OCI-LY7 (cell line): Measurements from ENCODE around the gene ME1. TPM values are rescaled to one million over a fixed set of nuclear protein-coding genes. Genes with fewer than 3 reads are reported as not detected.
A peak's percentile ranks its signal among the peaks of the same experiment; 100 is the strongest.

Experiments used
- BruUV-seq: library from RNA; stranded (reverse); fragments of 400-500 nt; replicated peaks from 2 replicates; lab custom pipeline; 2021; lab: Mats Ljungman, UMichigan
- CTCF ChIA-PET: fragments of 300-600 bp; sonication (Branson Sonifier 250); formaldehyde crosslinking; loops from one replicate; lab custom pipeline; 2022; ENCODE audit warnings: antibody characterized with exemption; ENCODE audit not compliant: unreplicated experiment; lab: Charles Lee
- POLR2A ChIA-PET: fragments of 300-600 bp; sonication (Branson Sonifier 250); formaldehyde crosslinking; loops from one replicate; lab custom pipeline; 2022; ENCODE audit warnings: antibody characterized with exemption; lab: Charles Lee
- DNase-seq: peaks from one replicate; pipeline ENCODE4 v3.0.0-alpha.2; 2015; ENCODE audit warnings: low spot score
- H2AFZ ChIP-seq: fragments of 200-600 bp; sonication (generic), shearing (Covaris generic); 2 replicates; pipeline ENCODE4 v1.6.1; 2014; ENCODE audit warnings: mild to moderate bottlenecking, antibody characterized with exemption, low read length, moderate library complexity
- H3K27ac ChIP-seq: fragments of 200-600 bp; sonication (generic); 2 replicates; pipeline ENCODE4 v1.5.1; 2014; ENCODE audit warnings: mixed run types, low read depth, mild to moderate bottlenecking, moderate library complexity, low read length, inconsistent platforms; ENCODE audit not compliant: poor library complexity, severe bottlenecking
- H3K36me3 ChIP-seq: fragments of 200-600 bp; sonication (generic); 2 replicates; pipeline ENCODE4 v1.6.1; 2014; ENCODE audit warnings: mild to moderate bottlenecking, antibody characterized with exemption, low read length, moderate library complexity, mixed read lengths; ENCODE audit not compliant: insufficient read depth
- H3K4me1 ChIP-seq: fragments of 200-600 bp; sonication (generic); 2 replicates; pipeline ENCODE4 v1.5.1; 2014; ENCODE audit warnings: mild to moderate bottlenecking, low read length; ENCODE audit not compliant: insufficient read depth, poor library complexity, severe bottlenecking
- H3K4me2 ChIP-seq: fragments of 200-600 bp; sonication (generic); 2 replicates; pipeline ENCODE4 v1.6.1; 2014; ENCODE audit warnings: mild to moderate bottlenecking, low read length
- H3K4me3 ChIP-seq: fragments of 200-600 bp; sonication (generic); 2 replicates; pipeline ENCODE4 v1.5.1; 2014; ENCODE audit warnings: mild to moderate bottlenecking, low read depth, low read length; ENCODE audit not compliant: poor library complexity, severe bottlenecking
- H3K79me2 ChIP-seq: fragments of 200-600 bp; sonication (generic); 2 replicates; pipeline ENCODE4 v1.6.1; 2016; ENCODE audit warnings: low read depth, mild to moderate bottlenecking, low read length, moderate library complexity, mixed read lengths; ENCODE audit not compliant: insufficient read depth
- H3K9me2 ChIP-seq: fragments of 200-600 bp; sonication (generic); 2 replicates; pipeline ENCODE4 v1.6.1; 2016; ENCODE audit warnings: mild to moderate bottlenecking, low read length, mixed read lengths; ENCODE audit not compliant: insufficient read depth
- H3K9me3 ChIP-seq: fragments of 200-600 bp; sonication (generic); 2 replicates; pipeline ENCODE4 v1.6.1; 2014; ENCODE audit warnings: mild to moderate bottlenecking, mixed run types, low read length, mixed read lengths
- H4K20me1 ChIP-seq: fragments of 200-600 bp; sonication (generic); 2 replicates; pipeline ENCODE4 v1.6.1; 2014; ENCODE audit warnings: mild to moderate bottlenecking, antibody characterized with exemption, low read length, moderate library complexity, mixed read lengths; ENCODE audit not compliant: insufficient read depth
- CTCF ChIP-seq: fragments of 200-600 bp; sonication (generic); conservative IDR thresholded peaks from 2 replicates; pipeline ENCODE4 v1.5.1; 2014; ENCODE audit warnings: mild to moderate bottlenecking, antibody characterized with exemption, low read length, moderate library complexity, mixed read lengths
- EZH2phosphoT487 ChIP-seq: fragments of 200-600 bp; sonication (generic); IDR thresholded peaks from 2 replicates; pipeline ENCODE4 v1.6.1; 2018; ENCODE audit warnings: low read depth, borderline replicate concordance, mild to moderate bottlenecking, mixed run types, antibody characterized with exemption, low read length, moderate library complexity, mixed read lengths
- intact Hi-C: fragments of 100-400 bp; cut with micrococcal nuclease; formaldehyde crosslinking; loops from one replicate; pipeline ENCODE4 v1.10.0; 2022; ENCODE audit not compliant: unreplicated experiment
- total RNA-seq, 2 experiments: library from RNA; depleted of rRNA in 1 of 2; stranded (reverse); fragments of >200 nt in 1 of 2; shearing (Covaris generic) in 1 of 2; gene quantifications; 2 replicates each; pipeline ENCODE4 v1.2.3, GENCODE V29; 2014 to 2022

ME1 gene
- total RNA-seq, 2 experiments from 2014 or later = not detected

DNA sequence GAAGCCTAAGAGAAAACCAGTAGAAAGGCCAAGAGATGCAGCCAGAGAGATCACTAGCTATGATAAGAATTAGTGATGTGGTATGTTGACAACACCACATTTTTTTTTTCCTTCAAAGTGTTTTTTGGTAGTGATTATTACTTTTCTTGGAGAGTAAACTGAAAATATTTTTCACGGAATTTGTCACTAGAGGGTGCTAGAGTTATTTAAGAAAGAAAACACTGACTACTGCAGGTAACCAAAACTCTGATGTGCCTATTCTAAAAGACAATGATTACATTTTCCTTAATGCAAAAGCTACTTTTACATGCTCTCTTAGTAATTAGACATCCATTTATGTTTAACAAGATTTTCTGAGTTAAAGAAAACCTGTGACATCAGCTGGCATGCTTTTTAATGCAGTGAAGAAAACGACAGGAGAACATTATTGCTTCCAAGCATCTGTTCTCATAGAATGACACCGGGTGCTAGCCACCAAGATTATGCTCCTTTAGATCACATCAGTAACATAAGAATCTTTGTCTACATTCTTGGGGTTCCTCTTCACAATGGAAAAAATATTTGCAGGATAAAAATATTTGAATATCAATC is 208.9 kb downstream of the ME1 start:
- ChIA-PET CTCF (interaction anchor here (2.0 kb wide), 1 partner anchor 291 kb away, joined by 11 read pairs; no protein-coding TSS in a partner anchor), POLR2A (interaction anchor here (0.5 to 1.7 kb wide), 5 partner anchors 9 to 979 kb away, joined by 4 to 8 read pairs (median 5); partner anchors contain the start of gene DOP1A)
- Histone ChIP-seq H4K20me1 (no peaks in the 10 kb centered on the region), H3K36me3 (no peaks in the 10 kb centered on the region), H3K79me2 (no peaks in the 10 kb centered on the region), H3K9me2 (no peaks in the 10 kb centered on the region), H3K27ac (no peak overlapping the region), H3K4me2 (no peak overlapping the region), H3K9me3 (no peaks in the 10 kb centered on the region), H2AFZ (no peak overlapping the region), H3K4me1 (no peaks in the 10 kb centered on the region), H3K4me3 (no peak overlapping the region)
- TF ChIP-seq CTCF (peak; percentile 85), EZH2phosphoT487 (no peak)
- peak; percentile 49 for DNase-seq
- no TSS peak for BruUV-seq
- intact Hi-C loops = loop anchor here (1.0 kb wide), 1 partner anchor 293 kb away; no protein-coding TSS in a partner anchor

DNA sequence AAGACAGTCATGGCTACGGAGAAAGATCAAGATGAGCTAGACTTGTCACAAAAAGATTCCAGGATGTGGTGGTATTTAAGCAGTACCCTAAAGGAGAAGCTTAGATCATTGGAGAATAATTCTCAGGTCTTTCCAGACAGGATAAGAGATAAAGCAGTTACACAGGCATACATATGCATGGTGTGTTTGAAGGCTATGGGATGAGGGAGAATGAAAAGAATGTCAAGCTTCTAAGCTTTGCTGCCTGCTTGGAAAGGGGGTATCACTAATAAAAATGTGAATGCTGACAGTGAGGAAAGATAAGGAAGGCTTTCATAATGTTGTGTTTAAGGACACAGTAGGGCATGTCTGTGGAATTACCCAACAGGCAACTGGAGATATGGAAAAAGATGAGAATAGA is 209.6 kb downstream of the ME1 start:
- H3K9me3 ChIP-seq = no peaks in the 10 kb centered on the region
- H3K4me1 ChIP-seq = no peaks in the 10 kb centered on the region
- intact Hi-C loops = no loop called here
- H3K4me2 ChIP-seq = no peak overlapping the region
- TF ChIP-seq EZH2phosphoT487 = no peak
- no peak for TF ChIP-seq CTCF
- no peak overlapping the region for H3K27ac ChIP-seq
- H3K36me3 ChIP-seq = no peaks in the 10 kb centered on the region
- no peaks in the 10 kb centered on the region for H4K20me1 ChIP-seq
- H2AFZ ChIP-seq = no peak overlapping the region
- no peaks in the 10 kb centered on the region for H3K79me2 ChIP-seq
- H3K4me3 ChIP-seq = no peak overlapping the region
- ChIA-PET CTCF (interaction anchor here (2.0 kb wide), 1 partner anchor 292 kb away, joined by 11 read pairs; no protein-coding TSS in a partner anchor), POLR2A (interaction anchor here (0.6 to 1.7 kb wide), 3 partner anchors 156 to 391 kb away, joined by 3 to 7 read pairs (median 3); partner anchors contain the start of gene UBE3D)
- no peak for DNase-seq
- no TSS peak for BruUV-seq
- no peaks in the 10 kb centered on the region for H3K9me2 ChIP-seq

DNA sequence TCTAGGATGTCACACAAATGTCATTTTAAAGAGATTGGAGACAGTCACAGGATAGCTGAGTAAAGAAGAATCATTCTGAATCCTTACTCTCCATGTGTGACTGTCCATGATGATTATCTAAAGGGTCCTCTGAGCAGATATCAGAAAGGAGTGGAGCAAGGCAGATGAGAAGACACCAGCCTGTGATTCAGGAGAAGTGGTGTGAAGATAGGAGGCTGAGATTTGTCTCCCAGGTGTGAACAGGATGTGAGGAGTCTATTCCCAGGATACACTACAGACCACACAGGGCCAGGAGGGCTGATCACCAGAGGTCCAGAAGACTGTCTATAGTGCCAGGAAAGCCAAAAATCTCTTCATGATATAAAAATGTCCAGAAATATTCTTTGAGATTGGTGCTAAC is 210.7 kb downstream of the ME1 start:
- H4K20me1 ChIP-seq = no peaks in the 10 kb centered on the region
- ChIA-PET POLR2A (interaction anchor here (0.7 to 1.1 kb wide), 4 partner anchors 13 to 983 kb away, joined by 4 to 6 read pairs (median 5); no protein-coding TSS in a partner anchor), CTCF (no interaction called here)
- no peaks in the 10 kb centered on the region for H3K9me2 ChIP-seq
- H3K27ac ChIP-seq = no peak overlapping the region
- TF ChIP-seq EZH2phosphoT487 (no peak), CTCF (no peak)
- no peaks in the 10 kb centered on the region for H3K4me1 ChIP-seq
- no TSS peak for BruUV-seq
- no peaks in the 10 kb centered on the region for H3K36me3 ChIP-seq
- no peaks in the 10 kb centered on the region for H3K79me2 ChIP-seq
- intact Hi-C loops = no loop called here
- H2AFZ ChIP-seq = no peak overlapping the region
- no peak overlapping the region for H3K4me3 ChIP-seq
- no peaks in the 10 kb centered on the region for H3K9me3 ChIP-seq
- no peak for DNase-seq
- no peak overlapping the region for H3K4me2 ChIP-seq
